Fibroblast of skin of left biceps (primary cell): ENCODE measurements around the gene OR10D3.
A peak's percentile ranks its signal among the peaks of the same experiment; 100 is the strongest.
"Not testable (repeated sequence)": the region's sequence is repeated elsewhere in the genome, so short reads cannot be mapped to it uniquely, and the experiment has no call there.

Source experiments
- DNase-seq, 2 experiments: peaks; one replicate each; pipeline ENCODE4 v3.0.0-alpha.2; 2013; ENCODE audit warnings: low read depth in 2 of 2

The OR10D3 gene

GRCh38 chr11:124194293-124195188 is 11.4 kb downstream of the OR10D3 start:
- DNase-seq, result no peak

- DNase-seq, result peak; percentile 2 to 15
These were observed 12.1 kb downstream of the OR10D3 start for GRCh38 chr11:124195189-124195734.

- DNase-seq, result no peak
These were observed 14.9 kb downstream of the OR10D3 start for GRCh38 chr11:124197999-124198398.

- no peak for DNase-seq
These were observed 15.8 kb downstream of the OR10D3 start for GRCh38 chr11:124198897-124199296.

GRCh38 chr11:124199702-124200101 is 16.6 kb downstream of the OR10D3 start:
- DNase-seq, result no peak

- no peak for DNase-seq
These were observed 17.5 kb downstream of the OR10D3 start for GRCh38 chr11:124200671-124201070.

- DNase-seq, result no peak
These were observed 19.8 kb downstream of the OR10D3 start for GRCh38 chr11:124202951-124203350.

GRCh38 chr11:124204008-124204407 is 20.9 kb downstream of the OR10D3 start:
- no peak for DNase-seq

GRCh38 chr11:124207102-124207792 is 24.1 kb downstream of the OR10D3 start:
- no peak for DNase-seq

GRCh38 chr11:124209824-124210357 is 26.7 kb downstream of the OR10D3 start:
- DNase-seq, result no peak

- DNase-seq, result no peak
These were observed 27.3 kb downstream of the OR10D3 start for GRCh38 chr11:124210421-124210820.

GRCh38 chr11:124211321-124211720 is 28.2 kb downstream of the OR10D3 start:
- no peak for DNase-seq

GRCh38 chr11:124214027-124214426 is 30.9 kb downstream of the OR10D3 start:
- no peak for DNase-seq

- DNase-seq, result no peak
These were observed 36.0 kb downstream of the OR10D3 start for GRCh38 chr11:124219126-124219525.

- DNase-seq, result no peak
These were observed 39.3 kb downstream of the OR10D3 start for GRCh38 chr11:124222407-124222806.

GRCh38 chr11:124224618-124225423 is 41.7 kb downstream of the OR10D3 start:
- not testable (repeated sequence) for DNase-seq

- no peak for DNase-seq
These were observed 42.3 kb downstream of the OR10D3 start for GRCh38 chr11:124225471-124225870.

GRCh38 chr11:124233376-124233775 is 50.2 kb downstream of the OR10D3 start:
- DNase-seq, result no peak
